Chondrocyte (in vitro differentiated cells): ENCODE measurements around the gene PDZD4. TPM values are rescaled to one million over a fixed set of nuclear protein-coding genes. Genes with fewer than 3 reads are reported as not detected.

ENCODE experiments used
- DNase-seq: peaks from one replicate; pipeline ENCODE4 v3.0.0; 2021; ENCODE audit warnings: mixed read lengths, low spot score
- H3K27ac Mint-ChIP-seq: one replicate; pipeline ENCODE4 v1.8.0; 2021; ENCODE audit warnings: mild to moderate bottlenecking, moderate library complexity, mixed read lengths; ENCODE audit not compliant: unreplicated experiment
- H3K27me3 Mint-ChIP-seq: 2 replicates; pipeline ENCODE4 v1.8.0; 2021; ENCODE audit warnings: low read depth, mixed read lengths
- H3K36me3 Mint-ChIP-seq: 2 replicates; pipeline ENCODE4 v1.8.0; 2021; ENCODE audit warnings: low read depth, mixed read lengths
- H3K4me1 Mint-ChIP-seq: 2 replicates; pipeline ENCODE4 v1.8.0; 2021; ENCODE audit warnings: low read depth, mild to moderate bottlenecking, mixed read lengths
- H3K4me3 Mint-ChIP-seq: one replicate; pipeline ENCODE4 v1.8.0; 2021; ENCODE audit warnings: mild to moderate bottlenecking, moderate library complexity, mixed read lengths; ENCODE audit not compliant: unreplicated experiment
- H3K9me3 Mint-ChIP-seq: 2 replicates; pipeline ENCODE4 v1.8.0; 2021; ENCODE audit warnings: low read depth, mixed read lengths
- CTCF ChIP-seq: fragments of 200-600 bp; sonication (generic); IDR thresholded peaks from 2 replicates; pipeline ENCODE4 v1.5.0; 2021; ENCODE audit warnings: antibody characterized with exemption, mild to moderate bottlenecking, moderate library complexity
- total RNA-seq: library from RNA; stranded (reverse); gene quantifications from 3 replicates; pipeline ENCODE4 v1.2.1, GENCODE V29; 2021

The PDZD4 gene
- total RNA-seq, 1 donor from 2014 or later = 24.8 TPM

DNA sequence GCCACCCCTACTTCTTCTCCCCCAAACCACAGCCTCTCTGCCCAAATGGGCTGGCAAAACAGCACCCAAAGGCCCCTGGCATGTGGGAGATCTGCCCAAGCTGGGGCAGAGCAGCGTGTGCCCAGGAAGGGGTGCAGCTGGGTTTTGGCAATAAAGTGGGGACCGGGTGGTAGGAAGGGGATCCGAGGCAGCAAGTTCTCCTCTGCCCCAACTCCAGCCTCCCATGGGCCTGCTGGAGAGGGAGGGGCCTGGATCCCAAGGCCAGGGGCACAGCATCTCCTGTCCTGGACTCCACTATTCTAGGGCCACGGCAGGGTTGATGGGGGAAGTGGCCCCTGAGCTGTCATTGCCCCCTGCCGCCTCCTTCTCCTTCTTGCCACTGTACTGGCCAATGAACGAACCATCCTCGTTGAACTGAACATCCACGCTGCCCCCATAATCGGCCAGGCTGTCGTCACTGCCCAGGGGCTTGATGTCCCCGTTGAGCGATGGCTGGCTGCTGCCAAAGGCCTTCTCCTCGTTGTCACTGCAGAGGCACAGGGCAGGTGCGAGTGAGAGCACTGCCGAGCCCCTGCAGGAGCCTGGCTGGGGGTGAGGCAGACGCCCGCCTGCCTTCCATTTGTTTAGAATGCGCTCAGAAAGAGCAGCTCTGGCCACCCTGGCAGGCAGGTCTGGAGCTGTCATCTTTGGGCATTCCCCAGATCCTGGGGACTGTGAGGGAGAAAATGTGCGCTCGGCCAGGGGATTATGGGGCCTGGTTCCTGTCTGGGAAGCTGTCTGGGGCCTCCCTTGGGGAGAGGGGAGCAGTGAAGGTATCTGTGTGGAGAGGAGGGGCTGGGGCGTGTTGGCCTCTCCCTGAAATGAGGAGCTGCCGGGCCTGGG, 32.3 kb upstream of the PDZD4 start:
- no peak overlapping the region for H3K27ac Mint-ChIP-seq
- no peak for DNase-seq
- H3K36me3 Mint-ChIP-seq = no peaks in the 10 kb centered on the region
- no peaks in the 10 kb centered on the region for H3K9me3 Mint-ChIP-seq
- no peak for TF ChIP-seq CTCF
- H3K27me3 Mint-ChIP-seq = peaks cover 4% of the 10 kb centered on the region
- H3K4me3 Mint-ChIP-seq = no peak overlapping the region
- H3K4me1 Mint-ChIP-seq = no peaks in the 10 kb centered on the region

- no peak for DNase-seq
- Mint-ChIP-seq H3K36me3 (no peaks in the 10 kb centered on the region), H3K9me3 (no peaks in the 10 kb centered on the region)
These were observed 31.5 kb upstream of the PDZD4 start for GRCh38 chrX:153861733-153862310.

DNA sequence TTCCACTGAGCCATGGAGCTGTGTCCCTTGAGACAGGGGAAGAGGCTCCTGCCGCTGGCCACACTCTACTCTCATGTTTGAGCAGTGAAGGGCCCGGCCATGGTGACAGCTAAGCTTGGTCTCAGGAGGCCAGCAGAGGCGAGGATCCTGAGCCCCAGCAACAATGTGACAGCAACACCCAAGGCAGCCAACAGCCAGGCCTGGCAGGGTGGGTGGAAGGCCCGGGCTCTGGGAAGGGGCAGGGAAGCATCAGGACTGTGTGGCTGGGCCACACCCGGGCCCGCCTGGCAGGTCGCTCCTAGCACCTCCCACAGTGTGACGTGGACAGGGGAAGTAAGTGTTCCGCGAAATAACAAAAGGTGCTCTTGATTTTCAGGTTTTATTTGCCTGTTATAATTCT, 30.8 kb upstream of the PDZD4 start:
- no peak for DNase-seq
- TF ChIP-seq CTCF = no peak
- Mint-ChIP-seq H3K4me1 (no peaks in the 10 kb centered on the region), H3K9me3 (no peaks in the 10 kb centered on the region), H3K27me3 (peaks cover 4% of the 10 kb centered on the region), H3K4me3 (no peak overlapping the region), H3K36me3 (no peaks in the 10 kb centered on the region), H3K27ac (no peak overlapping the region)

More at GRCh38 chrX:153861733-153862310, 31.5 kb upstream of the PDZD4 start:
- TF ChIP-seq CTCF = no peak
- Mint-ChIP-seq H3K4me1 (no peaks in the 10 kb centered on the region), H3K27me3 (peaks cover 4% of the 10 kb centered on the region), H3K4me3 (no peak overlapping the region), H3K27ac (no peak overlapping the region)

- no peak overlapping the region for H3K4me3 Mint-ChIP-seq
- H3K27ac Mint-ChIP-seq = no peak overlapping the region
- no peaks in the 10 kb centered on the region for H3K36me3 Mint-ChIP-seq
- no peak for TF ChIP-seq CTCF
- no peaks in the 10 kb centered on the region for H3K4me1 Mint-ChIP-seq
- DNase-seq = no peak
- peaks cover 4% of the 10 kb centered on the region for H3K27me3 Mint-ChIP-seq
- H3K9me3 Mint-ChIP-seq = no peaks in the 10 kb centered on the region
These were observed 27.1 kb upstream of the PDZD4 start for GRCh38 chrX:153857348-153857903.

- no peak overlapping the region for H3K27ac Mint-ChIP-seq
- no peak overlapping the region for H3K4me3 Mint-ChIP-seq
- no peaks in the 10 kb centered on the region for H3K4me1 Mint-ChIP-seq
- DNase-seq = no peak
- H3K27me3 Mint-ChIP-seq = peaks cover 12% of the 10 kb centered on the region
- H3K36me3 Mint-ChIP-seq = no peaks in the 10 kb centered on the region
- no peak for TF ChIP-seq CTCF
- peaks cover 2% of the 10 kb centered on the region for H3K9me3 Mint-ChIP-seq
These were observed 24.4 kb upstream of the PDZD4 start for GRCh38 chrX:153854702-153855101.
